ENCODE results near the gene FGF21.

The FGF21 gene

DNA sequence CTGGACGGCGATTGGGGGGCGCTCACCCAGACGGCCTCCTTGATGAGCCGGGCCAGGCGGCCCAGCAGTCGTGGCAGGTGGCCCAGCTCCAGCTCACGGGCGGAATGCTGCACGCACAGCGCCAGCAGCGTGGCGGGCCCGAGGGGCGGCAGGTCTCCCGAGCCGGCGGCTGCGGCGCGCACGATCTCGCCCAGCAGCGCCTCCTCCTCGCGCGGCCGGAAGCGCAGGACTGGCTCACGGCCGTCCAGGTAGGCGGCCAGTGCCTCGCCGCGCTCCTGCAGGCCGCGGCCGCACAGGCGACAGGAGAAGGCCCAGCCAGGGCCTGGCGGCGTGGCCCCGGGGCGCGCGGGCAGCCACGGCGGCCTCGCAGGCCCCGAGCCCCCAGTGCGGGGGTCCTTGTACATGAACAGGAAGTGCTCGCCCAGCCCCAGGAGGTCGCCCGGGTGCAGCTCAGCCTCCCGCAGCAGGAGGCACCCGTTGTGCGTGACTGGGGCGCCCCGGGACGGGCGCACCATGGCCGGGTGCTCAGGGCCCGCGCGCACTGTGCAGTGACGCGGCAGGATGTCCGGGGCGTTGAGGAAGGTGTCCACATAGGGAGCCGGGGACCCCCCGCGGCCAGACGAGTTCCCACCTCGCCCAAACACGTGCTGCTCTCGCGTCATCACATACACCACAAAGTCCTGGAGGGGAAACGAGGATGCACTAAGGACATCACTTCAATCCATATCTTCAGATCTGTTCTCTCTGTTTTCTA, 26.2 kb upstream of the FGF21 start:
- no peak for DNase-seq

DNA sequence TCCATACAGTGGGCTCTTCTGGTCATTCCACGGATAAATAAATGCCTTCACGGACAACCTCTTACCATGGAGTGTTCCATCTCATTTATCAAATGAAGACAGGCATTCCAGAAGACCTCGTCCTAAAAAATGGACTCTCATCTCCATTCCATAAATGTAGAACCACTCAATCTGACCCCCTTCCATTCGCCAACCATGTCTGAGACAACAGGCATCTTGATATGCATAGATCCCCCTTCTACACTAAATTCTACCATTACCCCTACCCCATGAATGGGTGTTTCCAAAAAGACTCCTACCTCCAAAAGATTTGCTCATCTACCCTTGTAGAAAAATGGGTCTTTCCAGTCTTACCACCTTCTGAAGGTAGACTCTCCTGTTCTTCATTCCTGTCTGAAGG, 23.9 kb upstream of the FGF21 start:
- DNase-seq: no peak

DNA sequence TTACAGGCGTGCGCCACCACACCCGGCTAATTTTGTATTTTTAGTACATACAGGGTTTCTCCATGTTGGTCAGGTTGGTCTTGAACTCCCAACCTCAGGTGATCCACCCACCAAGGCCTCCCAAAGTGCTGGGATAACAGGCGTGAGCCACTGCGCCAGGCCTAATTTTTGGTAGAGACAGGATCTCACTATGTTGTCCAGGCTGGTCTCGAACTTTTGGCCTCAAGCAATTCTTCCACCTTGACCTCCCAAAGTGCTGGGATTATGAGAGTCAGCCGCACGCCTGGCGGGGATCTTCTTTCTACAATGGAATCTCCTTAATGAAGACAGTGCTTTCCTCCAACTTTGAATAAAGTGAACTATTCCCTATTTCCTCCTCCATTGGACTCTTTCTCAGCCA, 20.7 kb upstream of the FGF21 start:
- DNase-seq: no peak

DNA sequence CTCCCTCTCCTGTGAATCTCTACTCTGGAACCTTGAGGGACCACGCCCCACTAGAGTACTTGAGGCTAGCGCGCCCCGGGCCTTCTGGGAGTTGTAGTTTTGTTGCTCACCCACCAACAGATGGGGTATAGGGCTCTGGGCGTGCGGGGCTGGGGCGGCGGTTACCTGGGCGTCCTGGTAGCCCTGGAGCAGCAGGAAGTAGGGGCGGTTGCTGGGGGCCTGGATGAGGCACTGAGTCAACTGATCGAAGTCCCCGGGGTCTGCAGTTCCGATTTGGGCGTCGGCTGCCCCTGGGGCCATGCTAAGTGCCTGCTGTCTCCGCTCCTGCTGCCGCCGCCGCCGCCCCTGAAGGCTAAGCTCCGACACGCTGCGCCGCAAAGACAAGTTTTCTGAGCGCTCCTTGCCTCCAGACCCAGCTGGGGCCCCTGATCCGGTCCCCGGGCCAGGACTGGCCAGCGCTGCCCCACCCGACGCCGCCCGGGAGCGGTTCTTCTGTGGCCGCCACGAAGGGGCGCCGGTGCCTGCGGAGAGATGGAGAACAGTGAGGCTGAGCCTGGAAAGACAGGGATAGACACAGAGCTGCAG, 20.2 kb upstream of the FGF21 start:
- no peak for DNase-seq

DNA sequence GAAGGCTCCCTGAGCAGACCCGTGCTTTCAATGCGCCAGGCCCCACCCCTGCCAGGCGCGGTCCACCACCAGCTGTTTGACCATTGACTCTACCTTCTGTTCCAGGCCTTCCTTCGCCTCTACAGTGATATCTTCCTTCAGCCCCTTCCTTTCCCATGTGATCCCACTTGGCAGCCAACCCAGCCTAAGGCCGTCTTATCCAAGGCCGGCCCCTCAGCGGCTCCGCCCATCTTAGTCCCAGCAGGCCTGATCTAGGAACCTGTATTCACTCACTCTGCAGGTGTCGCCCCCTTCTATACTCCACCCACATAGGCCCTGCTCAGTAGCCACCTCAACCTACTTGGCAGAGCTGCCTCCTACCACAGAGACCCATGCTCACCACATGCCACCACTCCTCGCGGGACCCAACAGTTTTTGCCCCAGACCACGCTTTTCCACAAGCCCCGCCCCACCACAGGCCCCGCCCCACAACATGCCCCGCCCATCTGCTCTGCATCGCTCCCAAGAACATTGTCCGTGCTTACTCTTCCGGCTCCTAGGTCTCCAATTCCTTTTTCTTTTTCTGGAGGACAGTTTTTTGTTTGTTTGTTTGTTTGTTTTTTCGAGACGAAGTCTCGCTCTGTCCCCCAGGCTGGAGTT, 17.8 kb upstream of the FGF21 start:
- no peak for DNase-seq

DNA sequence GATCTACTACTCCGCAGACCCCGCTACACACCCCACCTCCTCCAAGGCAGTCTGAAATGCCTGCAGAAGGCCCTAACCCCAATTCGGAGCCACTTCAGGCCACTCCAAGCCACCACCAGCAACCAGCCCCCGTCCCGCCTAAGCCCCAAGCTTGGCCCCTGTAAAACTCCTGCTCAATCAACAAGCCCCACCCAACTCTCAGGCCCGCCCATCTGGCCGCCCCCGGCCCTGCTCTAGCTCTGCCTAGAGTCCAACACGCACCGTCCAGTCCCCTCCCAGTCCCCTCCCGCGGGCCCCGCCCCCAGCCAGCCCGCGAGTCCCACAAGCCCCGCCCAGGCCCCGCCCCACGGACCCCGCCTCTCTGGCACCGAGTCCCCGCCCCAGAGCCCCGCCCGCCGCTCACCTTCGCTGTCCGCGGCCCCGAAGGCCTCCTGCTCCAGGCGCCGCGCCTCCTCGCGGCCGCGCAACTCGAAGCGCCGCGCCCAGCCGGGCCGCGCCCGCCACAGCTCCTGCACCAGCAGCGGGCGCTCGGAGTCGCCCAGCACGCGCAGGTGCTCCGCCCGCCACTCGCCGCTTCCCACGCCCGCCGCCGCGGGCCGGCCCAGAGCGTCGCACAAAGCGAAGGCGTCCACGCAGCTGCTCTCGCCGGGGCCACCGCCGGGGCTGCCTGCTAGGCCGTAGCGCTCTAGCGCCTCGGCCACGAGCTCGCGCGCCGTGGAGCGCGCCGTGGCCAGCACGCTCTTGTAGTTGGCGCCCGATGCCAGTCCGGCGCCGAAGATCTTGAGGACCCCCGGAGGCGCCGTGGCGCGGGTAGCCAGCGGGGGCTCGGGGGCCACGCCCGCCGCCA, 16.5 kb upstream of the FGF21 start:
- peak; percentile 96 for DNase-seq

DNA sequence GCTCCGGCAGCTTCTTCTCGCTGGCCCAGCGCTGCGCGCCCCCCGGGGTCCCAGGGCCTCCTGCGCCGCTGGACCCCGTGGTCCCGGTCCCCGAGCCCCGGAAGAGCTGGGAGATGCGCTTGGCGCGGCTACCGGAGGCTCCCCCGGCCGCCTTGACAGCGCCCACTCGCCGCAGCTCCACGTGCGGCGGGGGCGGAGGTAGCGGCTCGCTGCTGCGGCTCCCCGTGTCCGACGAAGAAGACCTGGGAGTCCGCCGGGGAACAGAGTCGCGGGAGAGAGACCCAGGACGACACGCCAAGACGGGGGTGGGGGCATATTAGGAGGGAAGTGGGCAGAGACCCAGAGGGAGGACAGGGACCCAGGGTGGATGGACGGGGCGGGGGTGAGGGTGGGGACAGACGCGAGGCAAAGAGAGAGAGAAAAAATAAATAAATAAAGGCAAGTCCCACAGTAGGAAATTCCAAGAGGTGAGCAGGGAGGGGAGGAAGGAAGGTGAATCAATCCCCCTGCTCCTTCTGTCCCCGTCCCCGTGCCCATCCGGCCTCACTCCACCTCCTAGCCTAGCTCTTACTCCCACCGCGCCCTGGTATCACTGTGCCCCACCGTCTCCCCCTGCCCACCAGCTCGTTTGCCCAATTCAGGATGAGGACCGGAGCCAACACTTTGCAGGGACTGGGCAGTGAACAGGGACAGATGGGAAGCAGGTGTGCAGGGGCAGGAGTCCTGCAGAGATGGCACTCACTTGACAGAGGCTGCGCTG, 15.7 kb upstream of the FGF21 start:
- DNase-seq: no peak

DNA sequence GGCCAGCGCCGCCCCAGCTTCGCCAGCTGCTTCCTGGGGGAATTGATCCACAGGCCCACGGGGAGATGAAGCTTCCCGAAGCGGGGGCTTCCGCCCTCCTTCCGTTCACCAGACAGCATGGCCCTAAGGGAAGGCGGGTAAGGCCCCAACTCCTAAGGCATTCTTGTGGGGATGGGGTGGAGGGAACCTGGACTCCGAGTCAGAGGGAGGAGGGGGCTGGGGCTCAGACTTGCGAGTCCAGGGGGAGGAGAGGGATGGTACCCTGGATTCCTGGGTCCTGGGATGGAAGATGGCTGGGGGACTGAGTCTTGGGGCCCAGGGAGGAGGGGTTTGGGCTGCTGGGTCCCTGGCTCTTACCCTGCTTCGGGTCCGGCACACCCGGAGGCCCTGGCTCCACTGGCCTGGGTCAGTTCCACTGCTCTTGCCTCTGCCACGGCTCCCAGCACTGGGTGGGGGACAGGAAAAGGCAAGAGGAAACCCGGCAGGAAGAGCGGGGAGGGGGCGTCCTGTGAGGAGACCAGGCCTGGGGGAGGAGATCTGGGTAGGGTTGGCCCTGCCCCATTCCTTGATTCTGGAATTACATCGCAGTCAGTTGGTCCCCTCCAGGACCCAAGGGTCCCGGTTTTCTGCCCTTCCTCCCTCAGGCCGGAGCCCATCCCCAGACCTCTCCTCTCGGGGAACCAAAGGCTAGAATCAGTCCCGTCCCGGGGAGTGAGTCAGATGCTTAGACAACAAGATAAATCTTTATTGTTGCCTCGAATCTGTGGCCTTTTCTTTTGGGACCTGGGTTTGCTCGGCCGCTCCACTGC, 15.0 kb upstream of the FGF21 start, which contains the start of gene RASIP1:
TSS of gene RASIP1 (minus strand) at position 447 of the 809 bp plus-strand sequence. CDS start at position 119, 328 bp downstream.
- no peak for DNase-seq

DNA sequence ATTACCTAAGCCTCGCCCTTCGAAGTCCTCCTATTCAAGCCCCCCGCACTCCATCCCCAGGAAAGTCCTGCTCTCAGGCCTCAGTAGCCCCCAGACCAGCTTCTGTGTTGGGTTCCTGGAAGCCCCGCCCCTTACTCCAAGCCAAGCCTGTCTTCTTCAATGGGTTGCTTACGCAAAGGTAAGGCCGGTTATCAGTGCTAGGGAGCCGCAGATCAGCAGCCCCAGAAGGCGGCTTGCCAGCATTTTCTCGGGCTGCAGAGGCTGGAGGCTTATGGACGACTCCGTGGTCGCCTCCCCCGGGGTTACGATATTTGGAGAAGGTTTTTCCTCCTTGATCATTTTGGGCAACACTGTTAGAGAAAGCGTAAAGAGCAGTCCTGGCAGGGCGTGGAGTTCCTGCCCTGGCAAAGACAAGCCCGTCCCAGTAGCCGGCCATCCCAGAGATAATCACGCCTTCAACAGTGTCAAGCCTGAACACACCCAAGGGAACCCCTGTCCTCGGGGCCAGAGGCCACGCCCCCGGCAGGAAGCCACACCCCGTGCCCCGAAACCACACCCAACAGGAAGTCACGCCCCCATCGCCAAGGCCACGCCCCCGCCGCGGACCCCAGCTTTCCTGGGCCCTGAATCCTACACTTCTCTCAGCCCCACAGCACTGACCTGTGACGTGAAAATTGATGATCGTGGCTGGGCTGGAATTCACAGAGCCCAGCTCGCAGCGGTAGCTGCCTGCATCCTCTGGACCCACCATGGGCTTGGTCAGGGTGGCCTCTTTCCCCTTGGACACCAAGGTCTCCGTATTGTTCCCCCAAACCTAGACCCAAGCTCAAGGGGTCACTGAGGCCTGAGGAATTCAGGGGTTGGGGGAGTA, 14.0 kb upstream of the FGF21 start:
- DNase-seq: peak; percentile 28

DNA sequence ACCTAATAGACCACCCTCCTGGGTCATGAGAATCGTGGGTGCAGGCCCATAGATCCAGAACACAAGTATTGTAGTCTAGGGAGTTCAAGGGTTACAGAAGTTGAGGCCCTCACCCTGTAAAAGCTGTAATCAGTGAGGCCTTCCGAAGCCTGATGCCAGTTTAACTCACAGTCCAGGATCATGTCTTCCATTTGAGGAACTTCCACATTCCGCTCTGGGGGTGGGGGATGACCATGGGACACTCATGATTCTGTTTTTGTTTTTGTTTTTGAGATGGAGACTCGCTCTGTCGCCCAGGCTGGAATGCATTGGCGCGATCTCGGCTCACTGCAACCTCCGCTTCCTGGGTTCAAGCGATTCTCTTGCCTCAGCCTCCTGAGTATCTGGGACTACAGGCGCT, 13.2 kb upstream of the FGF21 start:
- DNase-seq: no peak

DNA sequence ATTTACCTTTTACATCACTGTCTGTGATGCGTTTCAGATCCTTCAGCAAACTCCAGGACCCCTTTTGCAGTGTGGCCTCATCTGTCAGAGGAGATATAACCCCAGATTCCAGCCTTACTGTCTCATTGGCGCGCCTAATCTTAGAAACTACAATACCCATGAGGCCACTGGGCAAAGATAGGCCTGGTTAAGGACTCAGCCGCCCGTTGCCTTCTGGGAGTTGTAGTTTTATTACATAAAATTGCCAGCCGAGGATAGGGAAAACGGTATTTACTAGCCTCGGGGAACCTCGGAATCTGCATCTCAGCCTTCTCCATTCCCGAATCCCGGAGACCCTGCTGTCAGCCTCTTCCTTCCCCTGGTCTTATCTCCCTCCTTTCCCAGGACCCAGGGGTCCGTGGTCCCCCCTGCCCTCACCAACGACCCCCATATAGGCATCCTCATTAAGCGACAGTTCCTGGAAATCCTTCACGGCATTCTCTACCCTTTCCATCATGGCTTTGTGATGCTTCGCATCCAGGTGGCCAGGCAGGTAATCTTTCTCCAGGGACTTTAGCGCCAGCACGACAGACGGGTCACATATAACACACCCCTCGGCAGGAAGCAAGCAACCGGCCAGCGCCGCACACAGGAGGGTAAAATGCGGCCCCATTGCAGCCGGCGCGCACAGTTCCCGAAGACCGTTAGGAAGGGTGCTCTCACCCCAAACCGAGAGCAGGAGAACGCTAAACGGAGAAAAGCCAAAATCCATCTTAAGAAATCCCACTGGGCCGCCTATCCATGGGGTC, 9.9 kb upstream of the FGF21 start:
- peak; percentile 30 for DNase-seq

DNA sequence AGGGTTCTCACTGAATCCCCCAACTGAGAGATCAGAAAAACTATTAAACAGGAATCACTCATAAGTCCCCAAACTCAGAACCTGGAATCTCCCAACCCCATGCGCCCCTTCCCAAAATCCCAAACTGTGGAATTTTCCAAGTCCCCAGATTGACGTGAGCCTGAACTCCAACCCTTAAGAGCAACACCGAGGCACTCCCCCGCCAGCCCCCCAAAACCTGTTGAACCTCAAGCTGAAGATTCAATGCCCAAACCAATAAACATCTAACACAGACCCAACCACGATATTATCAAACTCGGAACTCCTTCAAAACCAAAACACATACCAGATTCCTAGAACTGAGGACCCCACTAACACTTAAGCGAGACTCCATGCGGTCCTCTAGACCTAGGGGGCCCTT, 9.2 kb upstream of the FGF21 start:
- DNase-seq: no peak

DNA sequence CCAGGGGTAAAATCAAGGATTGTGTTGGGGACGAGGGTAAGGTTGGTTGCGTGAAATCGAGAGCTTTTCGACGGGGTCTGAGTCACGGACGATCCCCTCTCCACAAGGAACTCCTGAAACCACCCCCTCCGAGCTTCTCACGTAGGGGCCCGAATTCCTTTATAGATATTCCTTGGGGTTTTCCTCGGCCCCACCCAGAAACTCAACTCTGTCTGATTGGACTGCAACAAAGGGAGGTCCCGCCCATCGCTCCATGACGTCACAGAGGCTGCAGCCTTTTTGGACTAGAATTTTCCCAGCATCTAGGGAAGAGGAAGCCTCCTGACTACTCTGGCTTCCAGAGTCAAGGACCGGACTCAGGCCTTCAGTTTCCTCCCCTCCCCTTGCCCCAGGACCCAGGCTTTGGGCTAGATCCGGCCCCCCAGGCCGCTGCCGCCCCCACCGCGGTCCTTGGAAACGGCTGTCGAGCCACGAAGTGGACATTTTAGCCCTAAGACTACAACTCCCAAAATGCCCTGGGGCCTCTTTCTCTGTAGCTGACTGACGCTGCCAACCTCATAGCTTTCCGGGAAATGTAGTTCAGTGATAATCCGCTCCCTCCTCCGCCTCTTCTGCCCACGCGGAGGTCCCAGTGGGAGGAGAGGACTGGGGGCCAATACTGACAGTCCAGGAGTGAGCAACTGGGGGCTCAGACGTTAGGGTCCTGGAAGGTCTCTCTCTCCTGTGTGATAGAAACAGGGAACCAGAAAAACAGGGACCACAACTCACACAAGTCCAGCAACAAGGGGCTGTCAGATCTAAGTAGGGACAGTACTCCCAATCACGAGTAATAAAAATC, 8.4 kb upstream of the FGF21 start, which contains the start of gene IZUMO1:
TSS of gene IZUMO1 (minus strand) at position 172 of the 838 bp plus-strand sequence. CDS start 1,050 bp downstream, outside the sequence.
- peak; percentile 37 for DNase-seq

DNA sequence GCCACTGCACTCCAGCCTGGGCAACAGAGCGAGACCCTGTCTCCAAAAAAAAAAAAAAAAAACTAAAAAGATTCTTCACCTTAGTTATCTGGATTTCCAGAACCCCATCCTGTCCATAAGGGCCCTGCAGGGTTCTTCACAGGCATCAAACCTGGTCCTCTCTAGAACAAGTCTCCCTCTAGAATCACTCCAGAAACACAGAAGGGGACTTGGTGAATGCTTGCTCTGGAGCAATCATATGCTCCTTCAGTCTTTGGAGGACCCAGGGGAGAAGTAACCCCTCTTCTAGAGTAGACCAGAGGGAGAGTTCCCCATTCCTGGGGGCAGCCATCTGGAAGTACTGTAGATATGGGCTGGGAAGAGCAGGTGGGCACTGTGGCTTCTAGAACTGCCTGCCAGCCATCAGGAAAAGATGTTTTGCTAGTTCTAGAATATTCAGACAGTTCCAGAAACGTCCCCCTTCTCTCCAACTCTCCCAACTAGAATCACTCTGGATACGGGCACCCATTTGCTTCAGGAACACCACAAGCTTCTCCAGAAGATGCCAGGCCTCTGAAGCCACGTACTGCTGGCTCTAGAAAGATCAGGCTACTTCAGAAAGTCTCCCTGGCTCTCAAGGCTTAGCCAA, 5.6 kb upstream of the FGF21 start:
- no peak for DNase-seq

DNA sequence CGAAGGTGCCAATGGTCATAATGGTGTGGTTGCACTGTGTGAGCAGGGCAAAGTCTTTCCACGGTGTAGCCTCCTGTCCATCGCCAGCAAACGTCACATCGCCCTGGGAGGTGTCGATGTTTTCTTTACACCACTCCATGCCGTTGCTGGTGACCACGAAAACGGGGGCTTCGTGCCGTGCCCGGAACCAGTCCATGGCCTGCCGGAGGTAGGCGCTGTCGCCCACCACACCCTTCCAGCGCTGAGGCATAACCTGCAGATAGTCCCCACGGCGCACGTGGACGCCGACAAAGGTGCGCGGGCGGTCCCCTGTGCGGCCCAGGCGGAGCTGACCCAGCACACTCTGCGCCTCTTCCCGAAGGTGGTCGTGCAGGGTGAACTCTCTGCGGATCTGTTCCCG, 5.0 kb upstream of the FGF21 start:
- DNase-seq: no peak

DNA sequence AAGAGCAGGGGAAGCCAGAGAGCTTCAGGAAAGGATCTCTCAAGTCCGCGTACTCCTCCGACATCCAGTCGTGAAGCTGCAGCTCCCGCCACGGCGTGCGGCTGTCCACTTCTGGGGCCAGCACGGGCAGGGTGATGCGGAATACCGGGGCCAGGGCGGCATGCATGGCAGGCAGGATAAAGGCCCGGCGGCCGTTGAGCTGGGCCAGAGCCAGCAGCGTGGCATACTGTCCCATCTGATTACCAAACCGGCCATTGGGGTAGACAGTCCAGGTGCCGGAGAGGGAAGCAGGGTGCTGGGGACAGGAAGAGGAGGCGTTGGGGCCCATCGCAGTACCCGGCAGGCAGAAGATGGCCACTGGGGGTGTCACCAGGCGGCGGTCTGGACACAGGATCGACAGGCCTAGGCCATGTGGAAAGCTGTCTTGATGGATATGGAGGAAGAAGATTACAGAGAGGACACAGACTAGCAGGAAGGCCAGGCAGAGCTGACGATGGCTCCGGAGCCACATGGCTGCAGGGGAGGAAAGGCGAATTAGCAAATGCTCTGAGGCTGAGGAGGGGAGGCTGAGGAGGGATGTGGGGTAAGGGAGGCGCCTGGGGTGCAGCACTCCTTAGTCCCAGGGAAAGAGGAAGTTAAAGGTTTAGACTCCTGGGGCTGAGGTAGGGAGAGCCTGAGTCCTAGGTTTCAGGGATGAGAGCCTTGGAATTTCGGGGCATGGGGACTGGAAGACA, 4.4 kb upstream of the FGF21 start:
- DNase-seq: no peak

DNA sequence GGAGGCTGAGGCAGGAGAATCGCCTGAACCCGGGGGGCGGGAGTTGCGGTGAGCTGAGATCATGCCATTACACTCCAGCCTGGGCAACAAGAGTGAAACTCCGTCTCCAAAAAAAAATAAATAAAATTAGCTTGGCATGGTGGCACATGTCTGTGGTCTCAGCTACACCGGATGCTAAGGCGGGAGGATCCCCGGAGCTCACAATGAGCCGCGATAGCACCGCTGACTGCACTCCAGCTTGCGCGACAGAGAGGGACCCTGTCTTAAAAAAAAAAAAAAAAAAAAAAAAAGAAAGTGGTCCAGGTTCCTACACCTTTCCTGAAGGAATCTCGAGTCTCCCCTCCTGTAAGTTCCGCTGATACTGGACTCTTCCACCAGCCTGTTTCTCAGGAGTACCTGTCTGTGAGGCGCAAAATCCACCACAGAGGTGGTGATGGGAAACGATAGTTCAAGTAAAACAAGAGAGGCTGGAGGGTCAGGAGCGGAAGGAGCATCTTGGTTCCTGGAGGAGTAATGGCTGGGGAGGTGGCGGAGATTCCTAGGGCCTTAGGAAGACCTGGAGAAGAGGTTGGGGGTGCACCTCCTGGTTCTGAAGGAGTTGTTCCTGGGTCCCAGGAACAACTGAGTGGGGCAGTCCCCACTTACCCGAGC, 3.4 kb upstream of the FGF21 start:
- no peak for DNase-seq
